ENCODE data around the gene FBLN7.
A peak's percentile ranks its signal among the peaks of the same experiment; 100 is the strongest.
"Not testable (repeated sequence)": the region's sequence is repeated elsewhere in the genome, so short reads cannot be mapped to it uniquely, and the experiment has no call there.

The FBLN7 gene, protein sequence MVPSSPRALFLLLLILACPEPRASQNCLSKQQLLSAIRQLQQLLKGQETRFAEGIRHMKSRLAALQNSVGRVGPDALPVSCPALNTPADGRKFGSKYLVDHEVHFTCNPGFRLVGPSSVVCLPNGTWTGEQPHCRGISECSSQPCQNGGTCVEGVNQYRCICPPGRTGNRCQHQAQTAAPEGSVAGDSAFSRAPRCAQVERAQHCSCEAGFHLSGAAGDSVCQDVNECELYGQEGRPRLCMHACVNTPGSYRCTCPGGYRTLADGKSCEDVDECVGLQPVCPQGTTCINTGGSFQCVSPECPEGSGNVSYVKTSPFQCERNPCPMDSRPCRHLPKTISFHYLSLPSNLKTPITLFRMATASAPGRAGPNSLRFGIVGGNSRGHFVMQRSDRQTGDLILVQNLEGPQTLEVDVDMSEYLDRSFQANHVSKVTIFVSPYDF

DNA sequence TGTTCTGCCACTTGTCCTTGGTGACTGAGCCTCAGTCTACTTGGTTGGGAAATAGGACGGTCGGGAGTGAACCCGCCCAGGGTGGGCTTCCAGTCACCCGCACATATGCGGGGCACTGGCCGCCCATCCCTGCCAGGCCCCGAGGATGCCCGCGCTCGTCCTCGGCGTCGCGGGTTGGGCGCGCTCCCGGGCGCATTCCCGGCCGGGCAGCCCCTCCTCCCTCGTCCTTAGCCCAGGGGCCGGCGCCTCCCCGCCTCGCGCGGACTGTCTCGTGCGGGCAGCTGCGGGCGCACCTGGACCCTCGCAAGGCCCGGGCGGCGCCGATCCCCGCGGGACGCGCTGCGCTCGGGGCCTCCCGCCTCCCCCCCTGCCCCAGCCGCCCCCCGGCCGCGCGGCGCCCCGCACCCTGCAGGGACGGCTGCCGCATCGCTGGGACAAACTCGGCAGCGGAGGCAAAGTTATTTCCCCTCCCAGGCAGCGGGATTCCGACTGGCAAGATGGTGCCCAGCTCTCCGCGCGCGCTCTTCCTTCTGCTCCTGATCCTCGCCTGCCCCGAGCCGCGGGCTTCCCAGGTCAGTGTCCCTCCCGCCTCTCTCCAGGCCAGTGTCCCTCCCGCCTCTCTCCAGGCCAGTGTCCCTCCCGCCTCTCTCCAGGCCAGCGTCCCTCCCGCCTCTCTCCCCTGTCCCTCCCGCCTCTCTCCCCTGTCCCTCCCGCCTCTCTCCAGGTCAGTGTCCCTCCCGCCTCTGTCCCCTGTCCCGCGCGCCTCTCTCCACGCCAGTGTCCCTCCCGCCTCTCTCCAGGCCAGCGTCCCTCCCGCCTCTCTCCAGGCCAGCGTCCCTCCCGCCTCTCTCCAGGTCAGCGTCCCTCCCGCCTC lies at the start of gene FBLN7:
Gene FBLN7 (plus strand): TSS at position 227 of the 874 bp plus-strand sequence. CDS start 271 bp downstream, at position 498.
- no peak for DNase-seq

GRCh38 chr2:112089375-112089774 lies 48.8 kb upstream of the FBLN7 start:
- no peak for DNase-seq

DNA sequence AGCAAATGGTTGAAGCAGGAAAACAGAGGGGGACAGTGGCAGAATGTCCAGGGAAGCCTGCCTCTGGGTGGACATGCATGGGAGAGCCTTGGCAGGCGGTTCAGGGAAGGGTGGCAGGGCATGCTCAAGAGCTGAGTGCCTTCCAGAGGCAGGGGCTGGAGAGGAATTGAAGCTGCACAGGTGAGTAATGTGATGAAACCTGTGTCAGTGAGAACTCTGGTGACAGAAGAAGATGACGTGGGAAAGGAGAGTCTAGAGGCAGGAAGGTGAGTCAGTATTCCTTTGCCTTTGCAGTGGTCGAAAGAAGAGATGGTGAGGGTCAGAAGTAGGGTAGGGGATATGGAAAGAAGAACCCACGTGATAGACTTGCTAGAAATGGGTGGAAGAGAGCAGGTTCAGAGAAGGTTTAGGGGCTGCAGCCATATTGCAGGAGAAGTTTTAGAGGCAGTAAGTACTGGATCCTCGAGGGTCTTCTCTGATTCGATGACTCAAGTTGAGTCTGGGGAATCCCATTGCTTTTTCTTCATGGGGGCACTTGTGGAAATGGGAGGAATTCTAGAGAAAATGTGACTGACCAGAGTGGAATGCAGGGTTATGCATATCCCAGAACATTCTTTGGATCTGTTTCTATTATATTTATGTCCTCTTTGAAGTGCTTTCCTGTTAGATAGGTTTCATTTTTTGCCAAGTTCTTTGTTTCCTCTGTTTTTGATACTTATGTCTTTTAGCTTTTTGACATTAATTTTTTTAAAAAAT lies 45.7 kb upstream of the FBLN7 start:
- DNase-seq, result no peak

DNA sequence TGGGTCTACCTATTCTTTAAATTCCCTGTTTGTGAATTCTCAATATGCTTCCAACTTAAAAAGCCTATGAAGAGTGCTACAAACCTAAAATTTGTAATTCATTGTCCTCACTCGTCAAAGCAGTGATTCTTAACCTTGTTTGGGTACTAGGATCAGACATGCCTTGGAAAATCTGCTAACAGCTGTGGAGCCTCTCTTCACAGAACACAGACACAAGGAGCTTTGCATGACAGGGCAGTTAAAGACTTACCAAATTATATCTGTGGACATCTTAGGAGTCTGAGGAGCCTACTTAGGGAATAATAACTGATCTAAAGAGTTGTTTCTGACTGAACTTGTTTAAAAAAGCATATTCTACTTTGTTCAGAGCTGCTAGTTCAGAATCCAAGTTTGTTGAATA lies 45.0 kb upstream of the FBLN7 start:
- DNase-seq, result no peak

GRCh38 chr2:112095681-112096080 lies 42.5 kb upstream of the FBLN7 start:
- no peak for DNase-seq

DNA sequence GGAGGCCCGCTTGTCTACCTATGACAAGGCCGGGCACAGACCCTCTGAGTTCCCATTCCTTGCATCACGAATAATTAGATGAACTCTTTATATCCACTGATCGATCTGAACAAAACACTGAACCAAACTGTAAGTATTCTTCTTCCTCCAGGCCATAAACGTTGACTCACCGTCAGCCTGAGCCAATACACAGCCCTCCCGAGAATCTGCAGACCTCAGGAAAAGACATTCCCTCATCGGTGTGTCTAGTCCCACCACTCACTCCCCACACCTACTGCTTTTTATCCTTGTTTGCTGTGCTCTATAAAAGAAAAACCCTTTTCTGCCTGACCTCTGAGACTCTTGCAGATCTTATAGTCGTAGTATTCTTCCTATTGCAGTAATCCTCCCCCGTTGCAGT lies 42.1 kb upstream of the FBLN7 start:
- no peak for DNase-seq

- DNase-seq, result no peak
These were observed 29.9 kb upstream of the FBLN7 start for GRCh38 chr2:112108178-112108832.

GRCh38 chr2:112109278-112109677 lies 28.9 kb upstream of the FBLN7 start:
- DNase-seq, result no peak

- DNase-seq, result no peak
These were observed 27.2 kb upstream of the FBLN7 start for GRCh38 chr2:112110966-112111365.

DNA sequence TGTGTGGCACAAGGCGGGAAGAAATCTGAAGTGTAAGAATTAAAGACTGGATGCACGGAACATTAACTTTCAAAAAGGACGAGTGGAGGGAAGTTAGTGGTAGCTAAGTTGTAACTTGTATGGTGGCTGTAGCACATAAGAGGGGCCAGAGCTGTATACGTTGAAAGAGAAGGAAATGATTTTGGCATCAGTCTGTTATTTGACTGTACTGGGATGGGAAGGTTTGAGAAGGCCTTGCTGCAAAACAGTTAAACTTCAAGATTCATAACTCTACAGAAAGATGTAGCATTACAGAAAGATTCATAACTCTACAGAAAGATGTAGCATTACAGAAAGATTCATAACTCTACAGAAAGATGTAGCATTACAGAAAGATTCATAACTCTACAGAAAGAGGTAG lies 24.8 kb upstream of the FBLN7 start:
- not testable (repeated sequence) for DNase-seq

DNA sequence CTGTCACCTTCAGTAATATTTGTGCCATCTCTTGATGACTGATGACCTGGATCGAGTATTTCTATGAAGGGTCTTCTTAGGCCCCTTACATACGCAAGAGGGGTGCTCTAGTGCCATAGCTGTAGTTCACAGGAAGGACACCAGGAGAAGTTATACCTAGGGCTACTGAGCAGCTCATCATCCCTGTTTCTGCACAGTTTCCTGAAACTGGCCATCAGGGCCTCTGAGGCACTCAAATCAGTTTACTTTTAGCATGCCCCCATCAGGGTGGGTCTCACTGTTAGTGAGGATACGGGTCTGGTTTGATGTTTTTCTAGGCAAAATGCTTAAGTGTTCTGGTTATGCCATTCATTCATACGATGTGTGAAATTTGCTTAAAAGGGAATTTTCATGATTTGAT lies 20.0 kb upstream of the FBLN7 start:
- DNase-seq, result no peak

DNA sequence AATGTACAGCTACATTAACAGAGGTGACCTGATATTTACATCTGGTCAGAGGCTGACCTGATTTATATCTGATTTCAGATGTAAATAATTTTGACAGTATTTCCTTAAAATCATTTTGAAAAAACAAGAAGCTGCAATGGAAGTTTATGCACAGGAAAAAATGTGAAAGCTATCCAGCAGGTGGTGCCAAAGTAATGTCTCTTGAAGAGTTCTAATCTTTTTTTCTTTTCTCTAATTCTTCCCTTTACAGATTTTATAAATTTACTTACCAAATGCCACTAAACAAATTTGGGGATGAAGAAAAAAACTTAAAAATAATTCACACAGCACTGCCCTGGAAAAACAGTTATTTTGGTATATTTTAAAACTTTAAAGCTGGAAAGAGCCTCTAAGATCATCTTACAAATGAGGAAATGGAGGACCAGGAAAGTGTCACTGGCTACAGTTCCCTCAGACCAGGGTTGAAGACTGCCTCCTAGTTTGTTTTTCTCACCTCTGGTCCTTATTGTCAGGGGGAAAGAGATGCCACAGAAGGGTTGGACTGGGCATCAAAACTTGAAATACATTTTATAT lies 16.4 kb upstream of the FBLN7 start:
- DNase-seq, result peak in 4 of 56 donors; percentile 5 to 66 (median 30)

- no peak for DNase-seq
These were observed 9.1 kb upstream of the FBLN7 start for GRCh38 chr2:112129060-112129459.

- DNase-seq, result no peak
These were observed 4.8 kb upstream of the FBLN7 start for GRCh38 chr2:112133344-112133743.

GRCh38 chr2:112134120-112134519 lies 4.1 kb upstream of the FBLN7 start:
- DNase-seq, result no peak

GRCh38 chr2:112136096-112136495 lies 2.1 kb upstream of the FBLN7 start:
- DNase-seq, result no peak

- DNase-seq, result no peak
These were observed 548 bp upstream of the FBLN7 start for GRCh38 chr2:112137516-112138158.

DNA sequence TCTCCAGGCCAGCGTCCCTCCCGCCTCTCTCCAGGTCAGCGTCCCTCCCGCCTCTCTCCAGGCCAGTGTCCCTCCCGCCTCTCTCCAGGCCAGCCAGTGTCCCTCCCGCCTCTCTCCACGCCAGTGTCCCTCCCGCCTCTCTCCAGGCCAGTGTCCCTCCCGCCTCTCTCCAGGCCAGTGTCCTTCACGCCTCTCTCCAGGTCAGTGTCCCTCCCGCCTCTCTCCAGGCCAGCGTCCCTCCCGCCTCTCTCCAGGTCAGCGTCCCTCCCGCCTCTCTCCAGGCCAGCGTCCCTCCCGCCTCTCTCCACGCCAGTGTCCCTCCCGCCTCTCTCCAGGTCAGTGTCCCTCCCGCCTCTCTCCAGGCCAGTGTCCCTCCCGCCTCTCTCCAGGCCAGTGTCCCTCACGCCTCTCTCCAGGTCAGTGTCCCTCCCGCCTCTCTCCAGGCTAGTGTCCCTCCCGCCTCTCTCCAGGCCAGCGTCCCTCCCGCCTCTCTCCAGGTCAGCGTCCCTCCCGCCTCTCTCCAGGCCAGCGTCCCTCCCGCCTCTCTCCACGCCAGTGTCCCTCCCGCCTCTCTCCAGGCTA lies 939 bp downstream of the FBLN7 start:
- DNase-seq, result not testable (repeated sequence)

DNA sequence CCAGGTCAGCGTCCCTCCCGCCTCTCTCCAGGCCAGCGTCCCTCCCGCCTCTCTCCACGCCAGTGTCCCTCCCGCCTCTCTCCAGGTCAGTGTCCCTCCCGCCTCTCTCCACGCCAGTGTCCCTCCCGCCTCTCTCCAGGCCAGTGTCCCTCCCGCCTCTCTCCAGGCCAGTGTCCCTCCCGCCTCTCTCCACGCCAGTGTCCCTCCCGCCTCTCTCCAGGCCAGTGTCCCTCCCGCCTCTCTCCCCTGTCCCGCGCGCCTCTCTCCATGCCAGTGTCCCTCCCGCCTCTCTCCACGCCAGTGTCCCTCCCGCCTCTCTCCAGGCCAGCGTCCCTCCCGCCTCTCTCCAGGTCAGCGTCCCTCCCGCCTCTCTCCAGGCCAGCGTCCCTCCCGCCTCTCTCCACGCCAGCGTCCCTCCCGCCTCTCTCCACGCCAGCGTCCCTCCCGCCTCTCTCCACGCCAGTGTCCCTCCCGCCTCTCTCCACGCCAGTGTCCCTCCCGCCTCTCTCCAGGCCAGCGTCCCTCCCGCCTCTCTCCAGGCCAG lies 1.5 kb downstream of the FBLN7 start:
- DNase-seq, result not testable (repeated sequence)

Data from amygdala (tissue), 56 donors.